GOT3 (cell line): ENCODE data around the gene FAM234A.

Experiments used
- DNase-seq: peaks from one replicate; lab custom pipeline; 2025; ENCODE audit warnings: mixed read lengths; lab: John Stamatoyannopoulos, UW

FAM234A gene

DNA sequence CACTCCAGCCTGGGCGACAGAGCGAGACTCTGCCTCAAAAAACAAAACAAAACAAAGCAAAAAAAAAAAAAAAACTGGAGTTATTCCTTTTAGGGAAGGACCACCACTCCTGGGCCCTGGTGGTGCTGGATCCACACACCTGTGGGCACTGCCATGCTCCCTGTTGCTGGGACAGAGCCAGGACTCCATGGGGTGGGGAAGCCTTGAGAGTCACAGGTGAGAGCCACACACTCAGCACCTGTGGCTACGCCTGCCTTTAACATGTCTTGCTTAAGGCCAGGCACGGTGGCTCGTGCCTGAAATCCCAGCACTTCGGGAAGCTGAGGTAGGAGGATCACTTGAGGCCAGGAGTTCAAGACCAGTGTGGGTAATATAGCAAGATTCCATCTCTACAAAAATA, 66.6 kb downstream of the FAM234A start:
- no peak for DNase-seq

DNA sequence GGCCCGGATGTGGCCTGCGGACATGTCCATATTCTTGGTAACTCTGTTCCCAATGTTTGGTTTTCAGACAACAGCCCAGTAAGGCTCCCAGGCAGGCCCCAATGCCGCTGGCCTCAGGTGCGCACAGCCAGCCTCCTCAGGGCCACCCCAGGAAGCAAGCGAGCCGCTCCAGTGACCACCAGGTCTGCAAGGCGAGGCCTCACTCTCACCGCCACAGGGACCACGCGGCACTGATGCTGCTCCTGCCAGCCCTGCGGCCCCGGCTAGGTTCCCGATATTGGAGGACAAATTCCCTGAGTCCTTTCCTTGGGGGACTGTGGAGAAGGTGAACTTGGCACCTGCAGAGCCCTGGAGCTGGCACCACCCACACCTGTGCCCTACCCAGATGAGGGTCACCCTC, 67.3 kb downstream of the FAM234A start:
- DNase-seq: no peak

DNA sequence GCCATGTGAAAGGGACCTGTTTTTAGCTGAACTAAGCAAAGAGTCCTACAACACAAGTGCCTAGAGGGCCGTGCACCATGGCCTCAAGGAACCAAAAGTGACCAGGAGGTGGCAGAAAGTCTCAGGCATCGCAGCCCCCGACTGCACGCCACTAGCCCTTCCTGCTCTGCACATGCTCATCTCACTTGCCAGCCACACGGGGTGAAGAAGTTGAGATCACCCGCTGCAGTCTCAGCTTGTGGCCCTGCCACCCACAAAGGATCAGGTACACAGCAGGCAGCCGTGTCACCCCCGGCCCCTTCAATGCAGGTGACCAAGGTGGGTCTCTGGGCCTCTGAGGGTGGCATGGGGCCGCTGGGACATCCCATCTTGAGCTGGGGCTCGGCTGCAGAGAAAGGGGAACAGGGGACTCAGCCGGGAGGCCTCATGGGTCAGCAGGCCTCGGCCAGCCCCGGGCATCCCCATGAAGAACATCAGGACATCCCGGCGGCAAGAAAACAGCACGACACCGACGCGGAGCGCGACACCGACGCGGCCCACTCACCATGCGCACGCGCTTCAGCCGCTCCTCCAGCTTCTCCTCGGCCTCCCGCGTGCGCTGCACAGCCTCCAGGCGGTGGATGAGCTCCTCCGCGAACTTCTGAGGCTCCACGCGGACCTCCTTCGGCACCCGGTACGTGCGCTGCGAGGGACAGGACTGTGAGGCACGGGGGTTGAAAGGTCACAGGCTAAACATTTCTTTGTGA, 69.3 kb downstream of the FAM234A start:
- DNase-seq: no peak

DNA sequence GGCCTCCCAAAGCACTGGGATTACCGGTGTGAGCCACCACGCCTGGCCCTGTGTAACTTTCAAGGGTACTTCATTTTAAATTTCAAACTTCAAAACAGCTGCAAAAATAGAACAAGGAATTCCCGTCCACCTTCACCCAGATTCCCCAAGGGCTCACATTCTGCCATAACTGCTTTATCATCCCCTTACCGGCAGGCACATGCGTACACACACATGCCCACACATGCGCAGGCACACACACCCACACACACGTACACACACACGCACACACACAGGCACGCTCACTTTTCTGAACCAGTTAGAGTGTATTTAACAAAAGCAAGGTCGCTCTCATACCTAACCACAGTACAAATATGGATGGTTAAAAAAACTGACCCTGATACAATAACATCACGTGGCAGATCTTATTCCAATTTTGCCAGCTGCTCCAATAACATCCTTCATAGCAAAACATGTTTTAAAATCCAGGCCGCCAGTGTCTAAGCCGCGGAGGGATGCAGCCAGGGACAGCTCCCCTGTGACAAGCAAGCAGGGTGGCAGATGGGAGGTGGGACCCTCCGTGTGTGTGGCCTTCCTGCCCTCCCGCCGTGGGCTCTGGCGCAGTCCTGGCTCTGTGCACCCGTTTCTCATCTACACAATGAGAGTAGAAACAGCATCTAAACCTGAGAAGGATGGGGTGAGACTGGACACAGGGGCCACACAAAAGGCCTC, 71.5 kb downstream of the FAM234A start:
- no peak for DNase-seq

DNA sequence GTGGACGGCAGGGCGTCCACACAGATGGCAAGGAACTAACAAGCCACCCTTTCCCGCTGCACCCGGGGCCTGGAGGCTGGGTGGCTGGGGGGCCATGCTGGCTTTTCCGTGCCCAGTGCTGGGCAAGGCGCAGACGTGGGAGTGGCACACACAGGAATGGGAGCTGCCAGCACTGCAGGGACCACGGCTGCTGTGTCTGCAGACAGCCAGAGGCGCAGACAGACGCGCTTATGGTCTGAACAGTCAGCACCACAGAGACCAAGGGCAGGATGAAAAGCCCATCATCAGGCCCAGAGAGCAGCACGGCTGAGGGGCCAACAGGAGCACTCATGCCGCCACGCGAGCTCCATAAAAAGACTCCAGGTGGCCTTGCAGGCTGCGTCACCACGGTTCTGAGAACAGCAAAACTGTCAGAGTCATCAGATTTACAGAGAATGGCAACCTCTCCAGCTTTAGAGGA, 72.3 kb downstream of the FAM234A start:
- no peak for DNase-seq

DNA sequence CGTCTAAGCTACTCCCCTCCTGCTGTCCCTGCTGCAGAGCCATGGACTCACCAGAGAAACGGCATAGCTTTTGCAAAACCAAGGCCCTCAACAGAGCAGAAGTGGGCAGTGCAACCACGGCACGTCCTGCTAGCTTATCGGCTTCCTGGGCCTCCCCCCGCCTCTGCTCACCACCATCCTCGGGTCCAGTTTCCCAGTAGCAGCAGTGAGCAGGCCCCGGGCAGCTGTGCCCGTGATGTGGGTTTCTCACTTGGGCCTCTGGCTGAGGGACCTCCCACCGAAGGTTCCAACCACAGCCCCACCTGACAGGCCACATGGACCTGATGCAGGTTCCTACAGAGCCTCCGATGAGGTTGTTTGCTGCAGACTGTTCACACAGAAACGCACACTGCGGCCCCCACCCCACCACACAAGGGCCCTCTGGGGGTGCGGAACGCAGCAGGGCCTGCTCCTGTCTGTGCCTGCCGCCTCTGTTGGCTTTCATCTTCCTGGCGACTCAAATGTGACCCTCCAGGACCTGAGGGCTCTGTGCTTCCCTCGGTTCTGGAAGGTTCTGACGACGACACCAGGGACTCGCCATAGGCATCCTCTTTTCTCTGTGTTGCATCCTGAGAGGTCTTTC, 73.2 kb downstream of the FAM234A start:
- DNase-seq: no peak

DNA sequence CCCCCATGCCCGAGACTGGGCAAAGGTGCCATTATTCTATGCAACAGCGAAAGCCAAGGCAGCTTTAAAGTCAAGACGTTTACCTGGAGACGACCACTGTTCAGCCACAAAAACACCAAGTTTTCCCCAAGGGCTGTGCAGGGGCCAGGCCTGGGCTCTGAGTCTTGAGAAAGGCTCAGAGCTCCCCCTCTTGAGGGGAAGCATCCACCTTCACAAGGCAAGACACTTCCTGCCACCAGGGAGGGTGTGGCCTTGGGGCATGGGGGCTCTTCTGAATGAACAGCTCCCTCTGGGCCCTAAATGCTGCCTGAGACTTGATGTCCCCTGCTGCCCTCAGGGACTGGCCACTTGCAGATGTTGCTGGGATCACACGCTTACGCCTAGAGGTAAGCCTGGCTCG, 74.9 kb downstream of the FAM234A start:
- DNase-seq: no peak

DNA sequence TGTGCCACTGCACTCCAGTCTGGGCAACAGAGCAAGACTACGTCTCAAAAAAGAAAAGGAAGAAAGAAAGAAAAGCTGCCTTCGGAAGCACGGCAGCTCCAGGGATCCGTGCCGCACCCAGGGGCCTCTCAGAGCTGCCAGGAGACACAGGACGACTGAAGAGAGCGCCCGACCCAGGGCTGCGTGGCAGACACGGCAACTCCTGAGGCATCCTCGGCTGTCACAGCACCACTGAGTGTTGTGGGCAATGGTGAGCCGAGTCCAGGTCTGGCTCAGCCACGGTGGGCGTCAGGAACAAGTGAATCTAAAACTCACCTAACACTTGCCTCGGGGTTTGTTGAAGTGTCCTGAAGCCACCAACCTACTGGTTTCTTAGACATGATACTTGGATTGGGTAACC, 77.1 kb downstream of the FAM234A start:
- DNase-seq: no peak

DNA sequence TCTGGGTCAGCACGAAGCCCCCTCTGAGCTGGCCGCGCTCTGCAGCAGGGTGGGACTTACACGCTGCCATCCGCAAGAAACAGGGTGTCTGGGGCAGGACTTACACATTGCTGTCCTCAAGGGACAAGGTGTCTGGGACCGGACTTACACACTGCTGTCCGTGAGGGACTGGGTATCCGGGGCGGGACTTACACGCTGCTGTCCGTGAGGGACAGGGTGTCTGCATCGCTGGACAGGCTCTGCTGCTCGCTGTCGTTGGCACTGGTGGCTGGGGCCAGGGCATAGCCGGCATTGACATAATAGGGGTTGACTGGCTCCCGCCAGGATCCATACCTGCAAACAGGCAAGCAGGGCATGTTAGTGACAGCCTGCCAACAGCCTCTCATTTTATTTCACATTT, 79.7 kb downstream of the FAM234A start:
- DNase-seq: no peak

DNA sequence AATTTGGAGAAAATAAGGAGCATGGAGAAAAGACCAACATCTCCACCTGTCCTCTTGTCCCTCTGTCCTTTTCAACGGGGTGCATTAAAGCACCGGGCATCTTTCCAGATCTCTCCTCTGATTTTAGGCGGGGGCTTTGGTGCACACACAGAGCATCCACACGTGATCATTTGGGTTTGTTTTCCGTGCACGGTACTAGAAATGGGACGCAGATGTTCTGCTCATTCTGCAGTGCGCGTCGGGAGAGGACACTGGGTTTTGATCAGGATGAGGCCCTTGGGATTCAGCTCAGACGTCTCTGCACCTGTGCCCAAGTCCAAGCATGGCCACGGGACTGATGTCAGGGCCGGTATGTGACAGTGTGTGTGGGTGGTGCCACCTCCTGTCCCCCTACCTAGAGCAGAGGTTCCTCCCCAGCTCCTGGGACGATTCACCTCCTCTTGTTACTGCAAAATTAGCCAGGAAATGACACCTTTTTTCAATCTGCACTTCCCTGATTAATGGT, 80.2 kb downstream of the FAM234A start:
- no peak for DNase-seq
